Effector memory CD4-positive, alpha-beta T cell (primary cell): ENCODE data around the gene MSL2.
A peak's percentile ranks its signal among the peaks of the same experiment; 100 is the strongest.
"Not testable (repeated sequence)": the region's sequence is repeated elsewhere in the genome, so short reads cannot be mapped to it uniquely, and the experiment has no call there.

ENCODE experiments used
- DNase-seq, 3 donors: peaks; one replicate each; pipeline ENCODE4 v3.0.0-alpha.2; 2020
- H3K27ac ChIP-seq: 2 replicates; pipeline ENCODE4 v1.7.0; 2013; ENCODE audit warnings: mild to moderate bottlenecking, low read length, moderate library complexity; ENCODE audit not compliant: insufficient read depth, poor library complexity, severe bottlenecking
- H3K27me3 ChIP-seq: replicated peaks from 2 replicates; pipeline ENCODE4 v1.7.0; 2013; ENCODE audit warnings: mild to moderate bottlenecking, low read length; ENCODE audit not compliant: insufficient read depth, control insufficient read depth, poor library complexity, severe bottlenecking
- H3K36me3 ChIP-seq: 2 replicates; pipeline ENCODE4 v1.7.0; 2013; ENCODE audit warnings: mild to moderate bottlenecking, low read length, moderate library complexity; ENCODE audit not compliant: control insufficient read depth, insufficient read depth
- H3K4me1 ChIP-seq: 2 replicates; pipeline ENCODE4 v1.7.0; 2013; ENCODE audit warnings: low read length, mild to moderate bottlenecking; ENCODE audit not compliant: control insufficient read depth, insufficient read depth, poor library complexity, severe bottlenecking
- H3K4me3 ChIP-seq: 2 replicates; pipeline ENCODE4 v1.7.0; 2013; ENCODE audit warnings: low read length, low read depth, mild to moderate bottlenecking; ENCODE audit not compliant: insufficient read depth, poor library complexity, severe bottlenecking
- H3K9me3 ChIP-seq: 2 replicates; pipeline ENCODE4 v1.7.0; 2013; ENCODE audit warnings: mild to moderate bottlenecking, low read length, moderate library complexity; ENCODE audit not compliant: control insufficient read depth

The MSL2 gene

GRCh38 chr3:136209921-136210320, 13.8 kb upstream of the MSL2 start:
- no peaks in the 10 kb centered on the region for H3K36me3 ChIP-seq
- no peaks in the 10 kb centered on the region for H3K4me1 ChIP-seq
- no peaks in the 10 kb centered on the region for H3K9me3 ChIP-seq
- H3K4me3 ChIP-seq, result no peak overlapping the region
- H3K27me3 ChIP-seq, result no peaks in the 10 kb centered on the region
- H3K27ac ChIP-seq, result no peak overlapping the region
- DNase-seq, result no peak

- Histone ChIP-seq H3K9me3 (no peaks in the 10 kb centered on the region), H3K27me3 (no peaks in the 10 kb centered on the region), H3K4me1 (no peaks in the 10 kb centered on the region), H3K36me3 (no peaks in the 10 kb centered on the region), H3K4me3 (no peak overlapping the region), H3K27ac (no peak overlapping the region)
- no peak for DNase-seq
These were observed 11.5 kb upstream of the MSL2 start for GRCh38 chr3:136207489-136208115.

GRCh38 chr3:136199219-136199618, 3.1 kb upstream of the MSL2 start:
- not testable (repeated sequence) for H3K9me3 ChIP-seq, DNase-seq, H3K36me3 ChIP-seq, H3K4me3 ChIP-seq, H3K27ac ChIP-seq, H3K27me3 ChIP-seq
- peaks cover 11% of the 10 kb centered on the region for H3K4me1 ChIP-seq

GRCh38 chr3:136198462-136199078, 2.4 kb upstream of the MSL2 start:
- not testable (repeated sequence) for H3K27me3 ChIP-seq, H3K27ac ChIP-seq, H3K9me3 ChIP-seq, DNase-seq, H3K4me3 ChIP-seq, H3K36me3 ChIP-seq
- peaks cover 11% of the 10 kb centered on the region for H3K4me1 ChIP-seq

- no peaks in the 10 kb centered on the region for H3K27me3 ChIP-seq
- peak overlapping the region; percentile 78 for H3K4me3 ChIP-seq
- H3K36me3 ChIP-seq, result no peaks in the 10 kb centered on the region
- no peak for DNase-seq
- H3K27ac ChIP-seq, result peak overlapping the region; percentile 99
- H3K9me3 ChIP-seq, result no peaks in the 10 kb centered on the region
- H3K4me1 ChIP-seq, result peaks cover 14% of the 10 kb centered on the region
These were observed 1.1 kb upstream of the MSL2 start for GRCh38 chr3:136197159-136197793.

GRCh38 chr3:136196401-136197158, 445 bp upstream of the MSL2 start:
- Histone ChIP-seq H3K36me3 (no peaks in the 10 kb centered on the region), H3K9me3 (no peaks in the 10 kb centered on the region), H3K4me1 (peaks cover 16% of the 10 kb centered on the region), H3K27me3 (no peaks in the 10 kb centered on the region), H3K27ac (peak overlapping the region; percentile 99), H3K4me3 (peak overlapping the region; percentile 78)
- DNase-seq, result peak; percentile 94 to 97 (median 97)

- peak overlapping the region; percentile 99 for H3K27ac ChIP-seq
- no peaks in the 10 kb centered on the region for H3K27me3 ChIP-seq
- peak; percentile 76 to 84 (median 80) for DNase-seq
- no peaks in the 10 kb centered on the region for H3K36me3 ChIP-seq
- H3K4me1 ChIP-seq, result peaks cover 23% of the 10 kb centered on the region
- H3K9me3 ChIP-seq, result no peaks in the 10 kb centered on the region
- H3K4me3 ChIP-seq, result peak overlapping the region; percentile 78
These were observed 674 bp downstream of the MSL2 start for GRCh38 chr3:136195258-136196063.

GRCh38 chr3:136194409-136195257, 1.5 kb downstream of the MSL2 start:
- Histone ChIP-seq H3K4me1 (peaks cover 30% of the 10 kb centered on the region), H3K36me3 (no peaks in the 10 kb centered on the region)

More at GRCh38 chr3:136194409-136195257, 1.5 kb downstream of the MSL2 start:
- DNase-seq, result peak; percentile 51 to 74 (median 67)
- Histone ChIP-seq H3K27ac (peak overlapping the region; percentile 99), H3K4me3 (peak overlapping the region; percentile 78), H3K27me3 (no peaks in the 10 kb centered on the region), H3K9me3 (no peaks in the 10 kb centered on the region)
